Measurements from ENCODE around the gene SENP2.
"Not testable (repeated sequence)": the region's sequence is repeated elsewhere in the genome, so short reads cannot be mapped to it uniquely, and the experiment has no call there.

Gene SENP2

DNA sequence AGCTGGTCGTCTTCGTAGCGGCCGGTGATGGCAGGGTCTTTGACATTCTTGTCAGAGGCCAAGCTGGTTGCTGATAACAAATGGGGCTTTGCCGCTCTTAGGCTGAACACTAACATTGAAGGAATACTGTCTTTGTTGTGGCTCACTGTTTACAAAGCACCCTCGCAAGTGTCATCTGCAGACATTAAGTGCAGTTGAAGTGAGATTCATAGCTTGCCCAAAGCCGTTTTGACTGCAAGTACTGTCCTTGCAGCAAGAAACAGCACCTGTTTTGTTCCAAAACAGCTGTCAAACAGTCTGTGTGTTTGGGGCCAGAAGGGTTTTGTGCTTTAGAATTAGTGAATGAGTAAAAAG is 568 bp downstream of the SENP2 start:
- no peak for DNase-seq (ENCODE audit: low read depth)

DNA sequence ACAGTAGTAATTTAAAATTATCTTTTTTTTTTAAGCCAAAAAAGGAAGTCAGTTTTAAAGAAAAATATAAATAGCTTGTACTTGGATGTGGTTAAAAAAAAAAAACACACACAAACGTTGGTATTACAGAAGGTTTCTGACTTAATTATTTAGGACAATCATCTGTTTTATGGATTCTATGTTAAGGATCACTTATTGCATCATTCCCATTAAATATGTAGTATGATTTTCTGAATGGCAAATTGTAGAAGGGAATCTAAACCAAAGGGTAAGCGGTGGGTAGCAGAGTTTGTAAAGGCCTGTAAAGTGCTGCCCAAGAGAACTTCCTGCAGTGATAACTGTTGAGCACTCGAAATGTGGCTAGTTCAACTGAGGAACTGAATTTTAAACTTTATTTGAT is 8.0 kb downstream of the SENP2 start:
- DNase-seq (ENCODE audit: low read depth), result no peak

DNA sequence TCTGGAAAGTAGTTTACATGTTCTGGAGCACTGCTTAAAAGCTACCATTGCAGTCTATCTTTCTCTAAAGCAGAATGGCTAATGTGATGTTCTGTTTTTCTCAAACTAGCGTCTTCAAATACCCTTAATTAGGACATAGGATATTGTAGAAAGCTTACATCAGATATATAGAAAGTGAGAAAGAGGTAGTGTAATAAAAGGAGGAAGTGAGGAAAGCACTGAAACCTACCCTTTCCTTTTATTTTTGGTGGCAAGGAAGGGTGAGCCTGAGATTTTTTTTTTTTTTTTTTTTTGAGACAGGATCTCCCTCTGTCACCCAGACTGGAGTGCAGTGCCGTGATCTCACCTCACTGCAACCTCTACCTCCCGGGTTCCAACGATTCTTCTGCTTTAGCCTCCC is 9.4 kb downstream of the SENP2 start:
- no peak for DNase-seq (ENCODE audit: low read depth)

DNA sequence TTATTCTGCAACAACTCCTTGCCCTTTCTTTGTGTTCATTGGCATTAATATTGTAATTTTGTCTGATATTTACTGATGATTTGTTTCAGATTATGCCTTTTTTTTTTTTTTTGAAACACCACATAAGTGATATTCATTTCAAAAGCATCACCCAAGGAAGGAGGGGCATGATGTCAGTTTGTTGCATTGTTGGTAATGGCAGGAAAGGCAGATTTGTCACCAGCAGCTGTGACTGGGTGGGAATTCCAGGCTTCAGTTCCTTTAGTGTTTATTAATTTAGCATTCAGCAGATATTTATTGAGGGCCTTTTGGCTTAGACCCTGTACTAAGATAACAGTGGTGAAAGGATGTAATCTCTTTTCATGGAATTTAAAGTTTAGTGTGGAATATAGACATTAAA is 19.5 kb downstream of the SENP2 start:
- DNase-seq (ENCODE audit: low read depth), result no peak

DNA sequence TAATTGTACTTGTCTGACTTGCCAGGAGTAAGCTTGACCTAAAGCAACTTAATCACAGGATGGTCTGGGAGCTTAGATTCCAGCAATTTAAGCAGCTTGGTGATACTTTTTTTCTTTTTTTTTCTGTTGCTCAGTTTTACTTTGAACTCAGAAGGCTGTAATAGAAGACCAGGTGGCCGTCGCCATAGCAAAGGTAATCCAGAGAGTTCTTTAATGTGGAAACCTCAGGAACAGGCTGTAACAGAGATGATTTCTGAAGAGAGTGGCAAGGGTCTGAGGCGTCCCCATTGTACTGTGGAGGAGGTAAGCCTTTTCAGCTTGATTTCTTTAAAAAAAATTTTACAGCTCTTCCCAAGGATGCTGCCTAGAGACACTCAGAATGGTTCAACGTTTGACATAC is 20.1 kb downstream of the SENP2 start:
- no peak for DNase-seq (ENCODE audit: low read depth)

DNA sequence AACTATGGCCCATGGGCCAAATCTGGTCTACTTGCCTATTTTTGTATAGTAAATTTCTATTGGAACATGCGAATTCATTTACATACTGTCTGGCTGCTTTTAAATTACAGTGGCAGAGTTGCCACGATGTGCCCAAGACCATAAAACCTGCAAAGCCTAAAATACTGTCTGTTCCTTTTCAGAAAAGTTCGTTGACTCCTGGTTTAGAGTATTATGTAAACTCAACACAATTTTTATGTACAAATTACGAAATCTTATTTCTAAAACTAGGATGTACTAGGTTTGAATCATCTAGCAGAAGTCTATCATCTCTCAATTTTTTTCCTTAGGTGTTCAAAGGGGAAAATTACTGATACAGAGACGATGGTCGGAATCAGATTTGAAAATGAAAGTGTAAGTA is 26.9 kb downstream of the SENP2 start:
- no peak for DNase-seq (ENCODE audit: low read depth)

DNA sequence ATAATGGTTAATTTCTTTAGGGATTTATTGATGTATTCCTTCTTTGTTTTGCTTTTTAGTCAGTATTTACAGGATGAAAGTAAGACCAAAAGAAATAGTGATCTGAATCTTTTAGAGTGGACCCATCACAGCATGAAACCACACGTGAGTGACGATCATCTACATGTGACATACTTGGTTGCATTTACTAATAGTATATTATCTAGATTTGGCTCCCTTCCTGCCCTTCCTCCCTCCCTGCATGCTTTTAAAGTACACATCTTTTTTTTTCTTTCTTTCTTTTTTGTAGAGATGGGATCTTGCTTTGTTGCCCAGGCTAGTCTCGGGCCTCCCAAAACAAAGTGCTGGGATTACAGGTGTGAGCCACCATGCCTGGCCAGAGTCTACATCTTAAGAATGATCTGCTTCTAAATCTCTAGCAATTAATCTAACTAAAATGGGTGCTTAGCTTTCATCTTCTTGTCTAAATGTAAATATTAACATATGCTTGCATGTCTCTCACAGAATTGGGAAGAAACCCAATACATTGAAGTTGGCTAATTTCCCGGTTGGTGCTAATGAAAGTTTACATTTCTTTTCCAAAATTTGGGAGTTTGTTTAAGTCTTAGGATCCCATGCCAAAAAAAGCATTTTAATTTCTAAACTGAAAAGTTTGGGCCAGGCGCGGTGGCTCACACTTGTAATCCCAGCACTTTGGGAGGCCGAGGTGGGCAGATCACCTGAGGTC is 38.0 kb downstream of the SENP2 start:
- no peak for DNase-seq (ENCODE audit: low read depth)

DNA sequence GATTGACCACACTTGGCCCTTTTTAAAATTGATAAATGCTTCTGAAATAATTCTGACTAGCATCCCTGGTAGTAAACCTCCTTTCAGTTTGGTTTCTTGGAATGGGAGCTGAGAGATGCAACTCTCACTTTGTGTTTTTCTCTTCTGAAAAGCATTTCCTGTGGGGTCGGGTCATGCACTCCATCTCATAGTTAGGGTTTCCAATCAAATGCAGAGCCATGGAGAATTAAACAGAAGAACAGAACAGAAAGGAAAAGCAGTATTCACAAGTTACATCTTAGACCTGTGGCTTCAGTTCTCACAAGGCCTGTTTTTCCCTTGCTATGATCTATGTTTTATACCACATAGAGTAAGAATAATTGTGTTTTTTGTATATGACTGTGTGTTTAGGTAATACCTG is 39.7 kb downstream of the SENP2 start:
- no peak for DNase-seq (ENCODE audit: low read depth)

DNA sequence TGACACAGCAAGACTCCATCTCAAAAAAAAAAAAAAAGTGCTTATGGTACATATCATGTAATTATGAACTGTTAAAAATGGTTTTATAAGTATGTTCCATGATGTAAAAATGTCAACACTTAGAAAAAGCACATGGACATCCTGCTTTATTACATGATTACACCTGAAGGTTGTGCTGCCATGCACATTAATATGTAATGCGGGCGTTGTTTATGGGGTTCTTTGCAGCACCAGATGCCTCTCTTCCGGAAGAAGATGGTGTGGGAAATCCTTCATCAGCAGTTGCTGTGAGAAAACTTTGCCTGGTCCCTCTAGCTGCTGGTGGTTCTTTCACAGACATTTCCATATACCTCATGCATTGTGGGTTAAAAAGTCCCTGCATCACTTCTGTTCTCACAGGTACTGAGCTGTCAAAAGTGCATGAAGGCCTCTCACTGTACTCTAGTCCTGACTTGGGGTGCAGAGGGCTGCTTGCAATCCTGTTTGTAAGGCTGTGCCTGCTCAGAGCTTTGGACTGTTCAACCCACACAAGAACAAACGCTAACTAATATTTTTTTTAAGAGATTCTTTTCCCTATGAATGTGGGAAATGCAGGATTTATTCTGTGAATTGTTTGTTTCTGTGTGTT is 43.6 kb downstream of the SENP2 start:
- no peak for DNase-seq (ENCODE audit: low read depth)

DNA sequence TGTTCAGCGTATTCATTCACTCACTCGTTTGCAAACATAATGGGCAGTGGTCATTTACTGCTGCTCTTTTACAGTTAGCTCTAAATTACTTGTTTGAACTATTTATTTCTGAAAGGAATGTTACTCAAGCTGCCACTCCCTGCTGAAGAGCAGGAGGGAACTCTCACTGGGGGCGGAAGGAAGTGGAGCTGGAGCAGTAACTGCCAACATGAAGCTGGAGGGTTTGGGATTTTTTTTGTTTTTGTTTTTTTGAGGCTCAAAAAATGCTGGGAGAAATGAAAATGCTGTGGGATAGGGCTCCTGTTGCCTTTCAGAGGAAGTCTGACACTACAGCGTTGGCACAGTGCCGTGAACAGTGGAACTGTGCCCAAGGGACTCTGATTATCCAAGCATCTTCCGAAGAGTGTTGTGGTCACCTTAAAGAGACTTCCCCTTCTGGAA is 44.1 kb downstream of the SENP2 start:
- no peak for DNase-seq (ENCODE audit: low read depth)

DNA sequence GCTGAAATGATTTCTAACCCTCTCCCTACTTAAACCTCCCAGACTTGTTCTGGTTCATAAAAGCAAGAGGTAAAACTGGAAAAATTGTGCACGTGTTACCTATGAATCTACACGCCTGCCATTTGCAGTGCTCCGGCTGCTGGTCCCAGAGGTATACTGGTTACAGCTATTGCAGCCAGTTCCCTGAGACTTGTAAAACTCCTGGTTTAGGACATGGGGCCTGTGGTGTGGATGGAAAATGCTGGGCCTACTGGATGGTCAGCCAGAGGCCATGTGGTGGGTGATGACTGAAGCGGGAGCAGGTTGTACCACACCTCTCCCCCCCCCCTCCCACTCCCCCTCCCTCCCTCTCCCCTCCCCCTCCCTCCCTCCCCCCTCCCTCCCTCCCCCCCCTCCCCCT is 45.0 kb downstream of the SENP2 start:
- no peak for DNase-seq (ENCODE audit: low read depth)

DNA sequence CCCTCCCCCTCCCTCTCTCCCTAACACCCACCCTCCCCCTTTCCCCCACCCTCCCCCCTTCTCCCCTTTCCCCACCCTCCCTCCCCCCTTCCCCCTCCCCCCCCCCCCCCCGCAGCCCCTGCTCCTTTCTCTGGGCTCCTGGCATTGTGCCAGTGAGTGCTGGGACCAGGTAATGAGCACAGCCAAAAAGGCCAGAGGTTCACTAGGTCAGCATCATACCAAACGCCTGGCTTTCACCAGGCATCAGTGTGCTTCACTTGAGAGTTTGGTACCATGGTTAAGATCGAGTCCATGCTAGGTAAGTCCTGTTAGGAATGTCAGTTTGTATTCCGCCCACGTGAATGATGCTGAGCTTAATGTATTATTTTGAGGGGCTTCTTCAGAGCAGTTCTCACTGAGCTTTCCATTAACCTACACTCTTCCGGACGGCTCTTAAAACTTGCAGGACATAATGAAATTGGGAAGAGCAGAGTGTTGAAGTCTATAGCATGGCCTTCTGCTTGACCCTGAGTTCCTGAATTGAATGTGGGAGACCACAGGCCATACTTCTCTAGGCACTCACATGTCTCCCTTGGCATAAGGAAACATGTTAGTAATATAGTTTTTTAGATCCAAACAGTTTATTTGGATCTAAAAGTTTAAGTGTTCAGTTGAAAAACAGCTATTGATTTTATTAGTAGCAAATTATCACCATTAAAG is 45.6 kb downstream of the SENP2 start:
- no peak for DNase-seq (ENCODE audit: low read depth)

DNA sequence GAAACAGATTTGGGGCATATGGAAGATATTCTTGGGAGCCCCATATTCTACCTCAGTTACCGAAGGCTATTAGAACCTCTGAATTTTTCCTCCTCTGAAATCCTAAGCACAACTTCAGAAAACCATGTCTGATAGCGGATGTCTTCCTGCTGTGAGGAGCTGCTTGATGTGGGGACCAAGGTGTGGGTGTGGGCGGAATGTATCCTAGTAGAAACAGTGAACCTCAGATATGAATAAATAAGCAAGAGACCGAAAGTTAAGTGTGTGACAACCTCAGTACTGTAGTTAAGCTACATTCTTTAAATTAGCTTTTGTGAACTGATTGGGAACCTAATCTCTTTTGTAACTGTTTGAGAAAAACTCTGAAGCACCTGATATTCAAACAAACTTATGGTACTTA is 46.9 kb downstream of the SENP2 start:
- no peak for DNase-seq (ENCODE audit: low read depth)

DNA sequence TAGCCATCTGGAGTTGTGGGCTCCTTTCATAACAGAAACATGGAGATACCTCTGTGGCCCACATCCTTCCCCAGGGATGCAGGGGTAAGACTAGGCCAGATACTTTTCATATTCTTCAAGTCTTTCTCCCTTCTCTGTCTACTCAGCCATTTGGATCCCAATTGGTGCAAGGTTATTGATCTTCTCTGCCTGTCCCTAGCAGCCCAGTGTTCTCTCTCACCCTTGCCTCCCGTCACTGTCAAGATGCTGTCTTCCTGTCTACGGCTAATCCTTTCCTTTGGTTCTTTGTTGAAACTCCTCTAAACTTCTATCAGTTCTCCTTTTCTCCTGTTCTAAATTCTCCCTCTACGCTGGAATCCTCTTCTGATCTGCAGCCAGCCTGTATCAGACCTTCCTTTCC is 51.3 kb downstream of the SENP2 start:
- DNase-seq (ENCODE audit: low read depth), result no peak

DNA sequence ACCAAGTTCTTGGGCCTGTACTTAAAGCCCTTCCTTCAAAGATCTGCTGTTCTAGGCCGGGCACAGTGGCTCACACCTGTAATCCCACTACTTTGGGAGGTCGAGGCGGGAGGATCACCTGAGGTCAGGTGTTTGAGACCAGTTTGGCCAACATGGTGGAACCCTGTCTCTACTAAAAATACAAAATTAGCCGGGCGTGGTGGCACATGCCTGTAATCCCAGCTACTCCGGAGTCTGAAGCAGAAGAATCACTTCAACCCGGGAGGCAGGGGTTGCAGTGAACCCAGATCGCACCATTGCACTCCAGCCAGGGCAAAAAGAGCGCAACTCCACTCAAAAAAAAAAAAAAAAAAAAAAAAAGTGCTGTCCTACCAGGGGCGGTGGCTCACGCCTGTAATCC is 52.6 kb downstream of the SENP2 start:
- DNase-seq (ENCODE audit: low read depth), result not testable (repeated sequence)

DNA sequence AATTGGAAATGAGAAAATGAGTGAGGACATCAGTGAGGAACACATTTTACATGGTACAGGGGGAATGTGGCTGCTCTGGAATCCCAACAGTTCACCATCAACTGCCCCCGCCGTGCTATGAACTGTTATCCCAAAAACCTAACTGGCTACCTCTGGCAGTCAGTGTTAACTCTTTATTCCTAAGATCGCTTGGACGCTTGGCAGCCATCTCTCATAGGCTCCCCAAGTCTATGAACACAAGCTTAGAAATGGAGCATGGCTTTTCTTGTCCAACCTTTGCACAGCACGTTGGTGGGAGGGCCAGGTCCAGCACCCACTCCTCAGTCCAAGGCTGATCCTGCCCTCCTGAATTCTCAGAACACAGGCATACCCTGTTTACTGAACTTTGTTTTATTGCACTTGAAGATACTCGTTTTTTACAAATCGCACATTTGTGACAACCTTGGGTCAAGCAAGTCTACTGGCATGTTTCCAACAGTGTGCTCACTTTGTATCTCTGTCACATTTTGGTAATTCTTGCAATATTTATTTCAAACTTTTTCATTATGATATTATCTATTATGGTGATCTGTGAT is 53.6 kb downstream of the SENP2 start:
- DNase-seq (ENCODE audit: low read depth), result no peak

DNA sequence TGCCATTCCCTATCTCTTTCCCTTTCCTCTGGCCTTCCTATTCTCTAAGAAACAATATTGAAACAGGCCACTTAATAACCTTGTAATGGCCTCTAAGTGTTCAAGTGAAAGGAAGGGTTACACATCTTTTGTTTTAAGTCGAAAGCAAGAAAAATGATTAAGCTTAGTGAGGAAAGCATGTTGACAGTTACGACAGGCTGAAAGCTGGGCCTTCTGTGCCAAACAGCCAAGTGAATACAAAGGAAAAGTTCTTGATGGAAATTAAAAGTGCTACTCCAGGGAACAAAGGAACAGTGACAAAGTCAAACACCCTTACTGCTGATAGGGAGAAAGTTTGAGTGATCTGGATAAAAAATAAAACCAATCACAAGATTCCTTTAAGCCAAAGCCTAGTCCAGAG is 54.2 kb downstream of the SENP2 start:
- no peak for DNase-seq (ENCODE audit: low read depth)

DNA sequence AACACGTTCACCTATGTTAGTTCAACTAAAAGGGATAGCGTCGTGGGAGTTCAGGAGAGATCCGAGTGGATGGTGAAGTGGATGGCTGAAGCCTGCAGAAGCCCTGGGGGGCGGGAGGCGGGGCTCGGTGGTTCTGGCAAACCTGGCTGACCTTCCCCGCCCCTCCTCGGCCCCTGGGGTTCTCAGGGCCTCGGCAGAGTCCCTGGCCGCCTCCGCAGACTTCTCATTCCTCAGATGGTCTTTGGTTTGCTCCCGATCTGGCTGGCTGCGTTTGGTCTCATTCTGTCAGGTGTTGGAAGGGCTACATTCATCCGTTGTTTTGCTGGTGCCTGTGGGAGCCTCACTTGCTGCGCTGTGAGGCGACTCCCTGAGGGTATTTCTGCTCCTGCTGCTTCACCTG is 59.1 kb downstream of the SENP2 start:
- not testable (repeated sequence) for DNase-seq (ENCODE audit: low read depth)

DNA sequence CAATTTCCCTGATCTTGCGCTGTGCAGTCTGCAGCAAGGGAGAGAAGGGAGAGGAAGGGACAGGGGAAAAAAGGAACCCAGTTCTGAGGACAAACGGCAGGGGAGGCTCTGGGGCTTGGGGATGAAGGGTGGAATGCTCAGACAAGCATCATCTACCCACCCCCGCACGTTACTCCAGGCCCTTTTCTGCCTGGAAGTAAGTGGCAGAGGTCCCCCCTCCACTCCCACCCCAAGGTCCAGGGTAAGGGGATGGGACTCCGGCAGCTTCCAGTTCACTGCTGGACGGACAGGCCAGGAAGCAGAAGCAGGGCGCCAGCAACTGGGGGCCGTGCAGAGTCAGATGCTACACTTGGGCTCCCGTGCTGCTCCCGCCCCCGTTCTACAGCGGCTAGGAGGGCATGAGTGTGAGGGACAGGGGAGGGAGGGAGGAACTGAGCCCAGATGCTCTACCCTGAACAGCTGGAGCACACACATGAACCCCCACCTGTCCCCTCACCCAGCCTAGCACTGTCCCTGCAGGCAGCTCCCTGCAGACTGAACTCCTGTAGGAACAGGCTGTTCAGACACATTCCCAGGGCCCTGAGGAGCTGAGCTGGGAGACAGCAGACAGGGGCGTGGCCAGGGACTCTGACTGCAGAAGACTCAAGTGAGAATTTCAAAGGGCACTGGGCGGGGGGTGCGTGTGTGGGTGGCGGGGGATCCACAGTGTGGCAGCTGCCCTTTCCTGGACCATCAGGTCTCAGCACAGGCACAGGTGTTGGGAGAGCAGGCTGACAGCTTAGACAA is 59.7 kb downstream of the SENP2 start:
- DNase-seq (ENCODE audit: low read depth), result no peak

DNA sequence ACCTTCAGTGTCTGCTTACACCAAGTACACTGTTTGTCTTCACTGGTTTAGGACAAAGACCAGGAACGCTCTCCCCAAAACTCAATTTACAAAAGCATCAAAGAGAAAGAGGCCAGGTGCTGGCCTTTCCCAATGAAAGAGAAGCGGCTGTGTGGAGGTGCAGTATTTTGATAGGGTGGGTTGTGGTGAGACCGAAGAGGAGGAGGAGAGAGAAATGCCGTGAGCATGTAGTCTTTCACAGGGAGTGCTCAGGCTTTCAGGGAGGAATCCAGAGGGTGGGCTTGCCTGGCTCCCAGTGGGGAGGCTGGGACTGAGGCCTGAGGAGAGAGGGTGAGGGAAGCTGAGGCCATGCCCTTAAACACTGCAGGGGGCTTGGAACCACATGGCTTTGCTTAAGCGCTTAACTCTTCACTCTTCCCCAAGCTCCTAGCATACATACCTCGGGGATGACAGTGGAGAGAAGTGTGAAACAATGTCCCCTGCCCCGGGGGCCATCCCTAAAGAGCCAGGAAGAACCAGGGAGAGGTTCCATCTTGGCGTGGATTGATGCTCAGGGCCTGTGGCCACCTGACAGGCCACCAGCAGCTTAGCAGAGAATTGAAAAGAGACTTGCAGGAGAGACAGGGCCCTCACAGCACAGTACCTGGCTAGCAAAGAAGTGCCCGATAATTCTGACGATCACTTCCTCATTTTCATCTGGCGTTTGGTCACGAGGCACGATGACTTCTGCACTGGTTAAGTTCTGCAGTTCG is 60.5 kb downstream of the SENP2 start:
- DNase-seq (ENCODE audit: low read depth), result no peak

DNA sequence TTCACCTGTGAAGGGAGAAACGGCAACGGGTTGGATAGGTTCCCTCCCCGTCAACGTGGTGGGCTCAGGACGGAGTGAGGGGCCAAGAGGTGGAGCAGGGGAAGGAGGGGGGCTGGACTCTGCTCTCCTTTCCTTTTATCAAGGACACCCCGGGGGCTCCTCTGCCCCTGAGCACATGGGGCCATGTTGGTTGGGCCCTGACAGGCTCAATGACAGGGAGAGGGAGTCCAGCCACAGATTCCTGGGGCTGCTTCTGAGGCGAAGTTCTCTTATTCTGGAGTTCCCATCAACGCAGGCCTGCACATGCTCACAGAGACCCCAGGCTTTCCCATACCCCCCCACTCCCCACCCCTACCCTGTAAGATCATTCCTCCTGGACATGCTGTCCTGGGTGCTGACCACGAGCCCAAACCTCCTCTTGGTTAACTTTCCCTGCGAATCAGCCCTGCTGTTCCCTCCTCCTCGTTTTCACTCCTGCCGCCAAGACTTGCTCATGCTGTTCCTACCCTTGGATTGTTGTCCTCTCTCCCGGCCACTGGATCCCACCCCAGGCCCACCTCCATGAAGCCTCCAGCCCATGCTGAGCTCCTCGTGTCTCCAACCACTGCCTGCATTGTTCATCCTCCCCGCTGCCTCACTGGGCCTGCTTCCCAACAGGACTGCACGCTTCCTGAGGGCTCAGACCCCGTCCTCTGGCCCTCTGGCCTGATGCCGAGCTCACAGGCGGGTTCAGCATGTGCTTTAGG is 61.2 kb downstream of the SENP2 start:
- no peak for DNase-seq (ENCODE audit: low read depth)
